Measurements from ENCODE around the gene MTMR3. TPM values are rescaled to one million over a fixed set of nuclear protein-coding genes. Genes with fewer than 3 reads are reported as not detected.

MTMR3 gene
- total RNA-seq, 1 experiment from 2014 or later = 26.8 TPM

GRCh38 chr22:29958170-29958569 lies 75.2 kb downstream of the MTMR3 start:
- TF ChIP-seq, protein P1, sequence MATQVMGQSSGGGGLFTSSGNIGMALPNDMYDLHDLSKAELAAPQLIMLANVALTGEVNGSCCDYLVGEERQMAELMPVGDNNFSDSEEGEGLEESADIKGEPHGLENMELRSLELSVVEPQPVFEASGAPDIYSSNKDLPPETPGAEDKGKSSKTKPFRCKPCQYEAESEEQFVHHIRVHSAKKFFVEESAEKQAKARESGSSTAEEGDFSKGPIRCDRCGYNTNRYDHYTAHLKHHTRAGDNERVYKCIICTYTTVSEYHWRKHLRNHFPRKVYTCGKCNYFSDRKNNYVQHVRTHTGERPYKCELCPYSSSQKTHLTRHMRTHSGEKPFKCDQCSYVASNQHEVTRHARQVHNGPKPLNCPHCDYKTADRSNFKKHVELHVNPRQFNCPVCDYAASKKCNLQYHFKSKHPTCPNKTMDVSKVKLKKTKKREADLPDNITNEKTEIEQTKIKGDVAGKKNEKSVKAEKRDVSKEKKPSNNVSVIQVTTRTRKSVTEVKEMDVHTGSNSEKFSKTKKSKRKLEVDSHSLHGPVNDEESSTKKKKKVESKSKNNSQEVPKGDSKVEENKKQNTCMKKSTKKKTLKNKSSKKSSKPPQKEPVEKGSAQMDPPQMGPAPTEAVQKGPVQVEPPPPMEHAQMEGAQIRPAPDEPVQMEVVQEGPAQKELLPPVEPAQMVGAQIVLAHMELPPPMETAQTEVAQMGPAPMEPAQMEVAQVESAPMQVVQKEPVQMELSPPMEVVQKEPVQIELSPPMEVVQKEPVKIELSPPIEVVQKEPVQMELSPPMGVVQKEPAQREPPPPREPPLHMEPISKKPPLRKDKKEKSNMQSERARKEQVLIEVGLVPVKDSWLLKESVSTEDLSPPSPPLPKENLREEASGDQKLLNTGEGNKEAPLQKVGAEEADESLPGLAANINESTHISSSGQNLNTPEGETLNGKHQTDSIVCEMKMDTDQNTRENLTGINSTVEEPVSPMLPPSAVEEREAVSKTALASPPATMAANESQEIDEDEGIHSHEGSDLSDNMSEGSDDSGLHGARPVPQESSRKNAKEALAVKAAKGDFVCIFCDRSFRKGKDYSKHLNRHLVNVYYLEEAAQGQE (IDR thresholded peaks at IDR 0.05; ENCODE audit: insufficient read depth in 1 of 2, low read depth in 2 of 2, low read length in 1 of 2) = no peak
- TF ChIP-seq CTCF (IDR thresholded peaks at IDR 0.05) = no peak
- no peaks in the 10 kb centered on the region for H3K36me3 ChIP-seq (ENCODE audit: control insufficient read depth, insufficient read depth, low read length)
- no peak for ATAC-seq
- H3K4me1 ChIP-seq (ENCODE audit: control insufficient read depth, insufficient read depth, low read length) = no peaks in the 10 kb centered on the region
- H3K27ac ChIP-seq (ENCODE audit: low read length) = no peak overlapping the region
- no peak overlapping the region for H3K4me3 ChIP-seq (ENCODE audit: low read depth in 2 of 2, low read length in 2 of 2)
- DNase-seq (ENCODE audit: low read depth, low spot score) = no peak
- intact Hi-C loops (cut with micrococcal nuclease; ENCODE audit: unreplicated experiment) = no loop called here
- H3K27me3 ChIP-seq (ENCODE audit: control insufficient read depth, insufficient read depth, low read length) = no peaks in the 10 kb centered on the region
- POLR2A ChIA-PET = no interaction called here
- H3K9me3 ChIP-seq (ENCODE audit: control insufficient read depth, insufficient read depth, low read depth, low read length) = no peaks in the 10 kb centered on the region
- BruUV-seq (replicated peaks) = no TSS peak
- in situ Hi-C loops (cut with HindIII; ENCODE audit: low pct_unique_long_range_greater_than_20kb, low sequenced_read_pairs) = no loop called here
- CTCF ChIA-PET = no interaction called here

DNA sequence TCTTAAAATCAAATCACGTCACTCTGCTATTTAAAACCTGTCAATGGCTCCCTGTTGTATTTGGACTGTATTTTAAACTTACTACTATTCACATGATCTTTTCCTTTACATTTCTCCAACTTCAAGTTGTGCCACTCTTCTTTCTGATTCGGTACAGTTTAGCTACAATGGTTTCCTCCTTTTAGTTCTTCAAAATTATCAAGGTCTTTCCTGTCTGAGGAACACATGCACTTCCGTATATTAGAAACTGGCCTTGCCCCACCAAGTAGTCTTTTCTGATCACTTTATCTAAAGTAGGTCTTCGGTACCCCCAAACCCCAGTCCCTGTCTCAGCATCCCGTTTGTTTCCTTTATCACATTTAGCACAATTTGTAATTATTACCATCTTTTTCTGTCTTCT lies 81.8 kb downstream of the MTMR3 start:
- intact Hi-C loops (cut with micrococcal nuclease; ENCODE audit: unreplicated experiment) (no loop called here), in situ Hi-C loops (cut with HindIII; ENCODE audit: low pct_unique_long_range_greater_than_20kb, low sequenced_read_pairs) (no loop called here)
- TF ChIP-seq TCF7L2 (IDR thresholded peaks at IDR 0.05; ENCODE audit: low read depth, low read length) (no peak), SIN3A (IDR thresholded peaks at IDR 0.05; ENCODE audit: borderline replicate concordance, insufficient read depth, low read depth, low read length) (no peak), POLR2AphosphoS5 (IDR thresholded peaks at IDR 0.05; ENCODE audit: low read depth, low read length) (no peak), CTCF (IDR thresholded peaks at IDR 0.05) (no peak)
- TF ChIP-seq, protein P1 (IDR thresholded peaks at IDR 0.05; ENCODE audit: insufficient read depth in 1 of 2, low read depth in 2 of 2, low read length in 1 of 2) = no peak
- ATAC-seq (no peak), DNase-seq (ENCODE audit: low read depth, low spot score) (no peak)
- H3K4me1 ChIP-seq (ENCODE audit: control insufficient read depth, insufficient read depth, low read length) = no peaks in the 10 kb centered on the region
- no TSS peak for BruUV-seq (replicated peaks)
- H3K27me3 ChIP-seq (ENCODE audit: control insufficient read depth, insufficient read depth, low read length) = no peaks in the 10 kb centered on the region
- H3K27ac ChIP-seq (ENCODE audit: low read length) = no peak overlapping the region
- H3K36me3 ChIP-seq (ENCODE audit: control insufficient read depth, insufficient read depth, low read length) = no peaks in the 10 kb centered on the region; the same call in 1 of the 2 replicates
- H3K4me3 ChIP-seq (ENCODE audit: low read depth in 2 of 2, low read length in 2 of 2) = no peak overlapping the region
- no peaks in the 10 kb centered on the region for H3K9me3 ChIP-seq (ENCODE audit: control insufficient read depth, insufficient read depth, low read depth, low read length)
- ChIA-PET POLR2A (no interaction called here), CTCF (no interaction called here)

Data from Panc1 (cell line).